GM12878 (cell line): ENCODE results near the gene GJC1.

Experiments used
- CREB1 ChIP-seq: IDR thresholded peaks from 2 replicates; pipeline ENCODE4 v1.6.1; 2012; ENCODE audit warnings: low read depth, mild to moderate bottlenecking, inconsistent platforms
- CTCF ChIP-seq, 3 experiments: IDR thresholded peaks in 2 of 3; conservative IDR thresholded peaks in 1 of 3; 2 replicates each; pipeline ENCODE4 v1.5.1; 2011; ENCODE audit warnings: low read depth in 3 of 3, low read length in 3 of 3, mild to moderate bottlenecking in 3 of 3, control low read depth in 2 of 3, moderate library complexity in 2 of 3, inconsistent platforms in 1 of 3, mixed read lengths in 1 of 3; ENCODE audit not compliant: control insufficient read depth in 2 of 3, insufficient read depth in 1 of 3; ENCODE audit errors: extremely low read depth in 1 of 3
- MEF2B ChIP-seq: fragments of 450-650 bp; IDR thresholded peaks from 2 replicates; pipeline ENCODE4 v1.6.1; 2018; ENCODE audit warnings: mild to moderate bottlenecking, moderate library complexity; ENCODE audit not compliant: partially characterized antibody, poor library complexity, severe bottlenecking

- no peak for TF ChIP-seq MEF2B
- TF ChIP-seq CTCF (IDR thresholded peaks at IDR 0.05 in 2 of 3, conservative IDR thresholded peaks at IDR 0.05 in 1 of 3; ENCODE audit: control insufficient read depth in 2 of 3, extremely low read depth in 1 of 3, insufficient read depth in 1 of 3, low read depth in 3 of 3, low read length in 3 of 3), result no peak
- TF ChIP-seq CREB1, result no peak
These were observed 22.8 kb downstream of the GJC1 start for GRCh38 chr17:44807093-44807816.
